ENCODE measurements around the gene DLL3. TPM values are rescaled to one million over a fixed set of nuclear protein-coding genes. Genes with fewer than 3 reads are reported as not detected.

DLL3 gene
- total and polyA plus RNA-seq, 9 of the 15 experiments (the other 6 are each of a cell fraction or from before 2014, with no cell fraction given) = 0.80 to 6.3 (median 1.2) TPM

GRCh38 chr19:39494661-39495060 lies 4.1 kb upstream of the DLL3 start:
- Histone ChIP-seq H3K27ac (ENCODE audit: extremely low read depth, low read depth, low read length) (no peak overlapping the region), H3K36me3 (ENCODE audit: control insufficient read depth, insufficient read depth, low read length) (peaks cover 23% of the 10 kb centered on the region; the same call in 2 of the 3 replicates), H3K4me3 (no peak overlapping the region), H2AFZ (ENCODE audit: low read depth, low read length) (no peak overlapping the region), H3K9ac (ENCODE audit: insufficient read depth in 1 of 2, low read depth in 2 of 2, low read length in 2 of 2) (no peak overlapping the region; a peak in 1 of 4 replicates), H3K27me3 (ENCODE audit: control insufficient read depth in 2 of 2, insufficient read depth in 2 of 2, low read length in 2 of 2) (no peaks in the 10 kb centered on the region), H3K9me3 (replicated peaks; ENCODE audit: control insufficient read depth, insufficient read depth, low read depth, low read length) (no peaks in the 10 kb centered on the region), H4K20me1 (replicated peaks; ENCODE audit: control insufficient read depth, insufficient read depth, low read length) (no peaks in the 10 kb centered on the region), H3K4me1 (replicated peaks in 1 of 2; ENCODE audit: control insufficient read depth in 2 of 2, insufficient read depth in 2 of 2, low read length in 2 of 2) (peaks cover 6 to 20% of the 10 kb centered on the region in 2 experiments; a peak in 4 of 5 replicates), H3K9me1 (ENCODE audit: control insufficient read depth, insufficient read depth, low read length) (no peaks in the 10 kb centered on the region), H3K4me2 (ENCODE audit: insufficient read depth, low read length) (no peak overlapping the region), H3K79me2 (ENCODE audit: control insufficient read depth, insufficient read depth, low read length) (no peaks in the 10 kb centered on the region)
- BruUV-seq (replicated peaks) = no TSS peak
- 78% methylated on average over 4 of the region's 5 CpGs for WGBS (ENCODE audit: insufficient coverage, low coverage, missing lambda C conversion rate)
- POLR2A ChIA-PET = no interaction called here
- CTCF ChIA-PET (ENCODE audit: low intra/inter-chr PET ratio) = no interaction called here
- TF ChIP-seq MAFG (tag; conservative IDR thresholded peaks at IDR 0.05) (no peak), USF2 (CRISPR knock-in tag; IDR thresholded peaks at IDR 0.05) (no peak), ZNF57 (CRISPR knock-in tag; IDR thresholded peaks at IDR 0.05) (no peak), HOMEZ (CRISPR knock-in tag; IDR thresholded peaks at IDR 0.05) (no peak), NR2C2 (CRISPR knock-in tag; IDR thresholded peaks at IDR 0.05) (no peak), NR2C2 (tag; IDR thresholded peaks at IDR 0.05) (no peak), AFF4 (CRISPR knock-in tag; IDR thresholded peaks at IDR 0.05) (no peak), CTBP1 (IDR thresholded peaks at IDR 0.05; ENCODE audit: borderline replicate concordance) (no peak), POLR3A (IDR thresholded peaks at IDR 0.05; ENCODE audit: borderline replicate concordance, extremely low read depth, insufficient read depth, insufficient read length) (no peak), ZNF124 (CRISPR knock-in tag; IDR thresholded peaks at IDR 0.05) (no peak), THRB (CRISPR knock-in tag; conservative IDR thresholded peaks at IDR 0.05) (no peak), HIVEP1 (CRISPR knock-in tag; IDR thresholded peaks at IDR 0.05) (no peak)
- intact Hi-C loops (cut with micrococcal nuclease) (loop anchor here (5.0 kb wide), 1 partner anchor 178 kb away; no protein-coding TSS in a partner anchor), in situ Hi-C loops (cut with MboI) (no loop called here)
- ATAC-seq (no peak), FAIRE-seq (no peak), DNase-seq (ENCODE audit: extremely low read depth in 1 of 4, low spot score in 3 of 4) (no peak)

Measured in K562 (cell line).